GM06990 (cell line): Measurements from ENCODE around the gene RNGTT.

ENCODE experiments used
- DNase-seq: peaks from one replicate; pipeline ENCODE4 v3.0.0-alpha.2; 2011; ENCODE audit not compliant: insufficient read length; ENCODE audit errors: extremely low read depth
- H3K27me3 ChIP-seq: replicated peaks from 2 replicates; pipeline ENCODE4 v1.6.0; 2011; ENCODE audit warnings: low read length; ENCODE audit not compliant: control insufficient read depth, insufficient read depth
- H3K36me3 ChIP-seq: 2 replicates; pipeline ENCODE4 v1.5.1; 2011; ENCODE audit warnings: low read length; ENCODE audit not compliant: control insufficient read depth, insufficient read depth
- H3K4me3 ChIP-seq: replicated peaks from 2 replicates; pipeline ENCODE4 v1.5.1; 2011; ENCODE audit warnings: low read depth, mild to moderate bottlenecking, control low read depth, low read length
- TF ChIP-seq, protein P1 (sequence below): IDR thresholded peaks from 2 replicates; pipeline ENCODE4 v1.5.1; 2011; ENCODE audit warnings: low read length, control low read depth, mild to moderate bottlenecking, inconsistent platforms; ENCODE audit not compliant: insufficient read depth, poor library complexity, severe bottlenecking

The RNGTT gene

DNA sequence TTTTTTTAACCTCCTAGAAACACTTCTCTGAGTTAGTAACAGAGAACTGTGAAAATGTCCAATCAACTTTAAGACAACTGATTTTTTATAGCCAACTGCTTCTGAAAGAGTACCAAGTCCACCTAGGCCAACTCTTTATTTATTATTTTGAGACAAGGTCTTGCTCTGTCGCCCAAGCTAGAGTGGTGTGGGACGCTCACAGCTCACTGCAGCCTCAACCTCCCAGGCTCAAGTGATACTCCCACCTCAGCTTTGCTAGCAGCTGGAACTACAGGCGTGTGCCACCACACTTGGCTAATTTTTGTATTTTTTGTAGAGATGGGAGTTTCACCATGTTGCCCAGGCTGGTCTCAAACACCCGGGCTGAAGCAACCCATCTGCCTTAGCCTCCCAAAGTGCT lies 331.6 kb downstream of the RNGTT start:
- no peak for DNase-seq
- Histone ChIP-seq H3K4me3 (no peak overlapping the region), H3K36me3 (no peaks in the 10 kb centered on the region), H3K27me3 (no peaks in the 10 kb centered on the region)
- TF ChIP-seq, protein P1, sequence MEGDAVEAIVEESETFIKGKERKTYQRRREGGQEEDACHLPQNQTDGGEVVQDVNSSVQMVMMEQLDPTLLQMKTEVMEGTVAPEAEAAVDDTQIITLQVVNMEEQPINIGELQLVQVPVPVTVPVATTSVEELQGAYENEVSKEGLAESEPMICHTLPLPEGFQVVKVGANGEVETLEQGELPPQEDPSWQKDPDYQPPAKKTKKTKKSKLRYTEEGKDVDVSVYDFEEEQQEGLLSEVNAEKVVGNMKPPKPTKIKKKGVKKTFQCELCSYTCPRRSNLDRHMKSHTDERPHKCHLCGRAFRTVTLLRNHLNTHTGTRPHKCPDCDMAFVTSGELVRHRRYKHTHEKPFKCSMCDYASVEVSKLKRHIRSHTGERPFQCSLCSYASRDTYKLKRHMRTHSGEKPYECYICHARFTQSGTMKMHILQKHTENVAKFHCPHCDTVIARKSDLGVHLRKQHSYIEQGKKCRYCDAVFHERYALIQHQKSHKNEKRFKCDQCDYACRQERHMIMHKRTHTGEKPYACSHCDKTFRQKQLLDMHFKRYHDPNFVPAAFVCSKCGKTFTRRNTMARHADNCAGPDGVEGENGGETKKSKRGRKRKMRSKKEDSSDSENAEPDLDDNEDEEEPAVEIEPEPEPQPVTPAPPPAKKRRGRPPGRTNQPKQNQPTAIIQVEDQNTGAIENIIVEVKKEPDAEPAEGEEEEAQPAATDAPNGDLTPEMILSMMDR = no peak

DNA sequence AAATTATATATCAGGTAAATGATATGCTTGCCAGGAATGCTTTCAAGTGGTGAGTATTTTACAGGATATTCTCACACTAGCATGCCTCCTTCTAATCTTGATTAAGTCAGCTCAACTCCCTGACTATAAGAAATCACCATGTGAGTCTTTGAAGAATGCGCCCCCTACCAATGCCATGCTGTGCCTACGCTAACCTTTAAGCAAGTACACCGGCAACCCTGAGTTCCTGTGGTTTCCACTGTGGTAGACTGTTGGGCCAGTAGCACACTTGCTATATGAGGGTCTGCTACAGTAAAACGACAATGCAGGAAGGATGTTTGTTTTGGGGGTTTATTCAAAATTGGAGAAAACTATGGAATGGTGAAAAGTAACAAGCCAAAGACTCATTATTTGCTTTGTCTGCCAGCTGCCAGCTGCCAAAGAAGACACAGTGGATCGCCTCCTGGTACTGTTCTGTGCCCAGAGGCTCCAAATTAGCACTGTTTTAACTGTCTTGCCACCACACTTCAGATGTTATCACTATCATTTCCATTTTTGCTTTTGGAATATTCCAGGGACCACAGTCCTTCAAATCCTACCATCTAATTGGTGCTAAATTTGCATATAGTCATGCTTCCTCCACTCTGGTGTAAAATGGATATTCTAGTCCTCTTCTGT lies 333.5 kb downstream of the RNGTT start:
- no peaks in the 10 kb centered on the region for H3K27me3 ChIP-seq
- no peak for DNase-seq
- H3K4me3 ChIP-seq = no peak overlapping the region
- no peaks in the 10 kb centered on the region for H3K36me3 ChIP-seq
- TF ChIP-seq, protein P1 = no peak

DNA sequence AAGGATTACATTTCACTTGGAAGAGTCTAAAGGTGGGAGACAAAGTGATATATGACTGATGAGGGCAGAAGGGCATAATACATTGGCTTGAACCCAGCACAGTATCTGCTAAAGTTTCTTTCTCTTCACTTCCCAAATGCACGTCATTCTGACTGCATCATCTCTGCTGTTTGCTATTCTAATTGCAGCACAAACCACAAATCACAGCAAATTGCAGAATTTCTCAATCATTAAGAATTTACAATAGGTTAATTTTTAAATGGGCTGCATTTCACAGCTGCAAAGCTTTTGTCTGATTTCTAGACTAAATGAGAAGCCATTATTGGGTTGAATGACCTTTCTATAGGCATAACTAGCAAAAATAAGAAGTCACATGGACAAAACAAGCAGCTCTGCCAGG lies 337.0 kb downstream of the RNGTT start:
- Histone ChIP-seq H3K4me3 (no peak overlapping the region), H3K27me3 (no peaks in the 10 kb centered on the region), H3K36me3 (no peaks in the 10 kb centered on the region)
- TF ChIP-seq, protein P1 = no peak
- no peak for DNase-seq

DNA sequence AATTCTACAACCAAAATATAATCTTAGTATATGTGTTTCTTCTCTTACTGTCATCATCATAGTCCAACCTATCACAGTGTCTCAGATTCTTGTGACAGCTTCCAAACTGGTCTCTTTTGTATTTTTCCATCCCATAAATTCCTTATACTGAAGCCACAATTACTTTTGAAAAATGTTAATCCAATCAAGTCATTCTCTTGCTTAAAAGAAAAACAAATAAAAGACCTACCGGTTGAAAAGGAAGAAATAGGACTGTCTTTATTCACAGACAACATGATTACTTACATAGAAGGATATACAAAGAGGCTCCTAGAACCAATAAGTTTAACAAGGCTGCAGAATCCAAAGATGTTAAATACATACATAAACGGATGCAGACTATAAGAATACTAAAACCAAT lies 339.9 kb downstream of the RNGTT start:
- TF ChIP-seq, protein P1 = no peak
- Histone ChIP-seq H3K36me3 (no peaks in the 10 kb centered on the region), H3K27me3 (no peaks in the 10 kb centered on the region), H3K4me3 (no peak overlapping the region)
- no peak for DNase-seq

DNA sequence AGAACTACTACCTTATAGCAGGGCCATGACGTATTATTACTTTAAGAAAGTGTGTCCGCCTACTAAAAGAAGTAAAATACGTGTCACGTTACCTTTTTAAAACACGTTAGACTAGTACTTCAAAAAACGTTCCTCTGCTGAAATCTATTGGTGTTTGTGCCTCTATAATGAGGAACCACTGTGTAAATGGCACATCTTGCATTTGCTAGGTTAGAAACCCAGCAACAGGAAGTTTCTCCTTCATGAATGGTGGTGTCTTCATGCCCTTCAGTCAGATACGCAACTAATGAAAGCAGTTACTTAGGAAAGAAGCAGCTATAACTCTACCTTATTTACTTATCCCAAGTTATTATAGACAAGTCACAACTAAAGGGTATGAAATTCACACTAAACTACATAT lies 343.5 kb downstream of the RNGTT start:
- Histone ChIP-seq H3K36me3 (no peaks in the 10 kb centered on the region), H3K4me3 (no peak overlapping the region), H3K27me3 (no peaks in the 10 kb centered on the region)
- DNase-seq = no peak
- TF ChIP-seq, protein P1 = no peak

DNA sequence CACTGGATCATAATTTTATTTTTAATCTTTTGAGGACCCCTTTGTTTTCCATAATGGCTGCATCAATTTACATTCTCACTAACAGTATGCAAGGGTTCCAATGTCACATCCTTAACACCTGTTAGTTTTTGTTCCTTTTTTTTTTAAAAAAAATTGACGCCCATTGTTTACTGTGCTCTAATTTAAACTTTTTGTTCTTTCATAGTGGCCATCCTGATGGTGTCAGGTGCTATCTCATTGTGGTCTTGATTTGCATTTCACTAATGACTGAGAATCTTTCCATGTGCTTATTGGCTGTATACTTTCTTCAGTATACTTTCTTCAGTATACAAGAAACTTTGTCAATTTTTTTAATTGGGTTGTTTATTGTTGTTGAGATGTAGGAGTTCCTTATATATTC lies 347.0 kb downstream of the RNGTT start:
- TF ChIP-seq, protein P1 = no peak
- no peak for DNase-seq
- Histone ChIP-seq H3K27me3 (no peaks in the 10 kb centered on the region), H3K36me3 (peaks cover 3% of the 10 kb centered on the region; the same call in 1 of the 2 replicates), H3K4me3 (no peak overlapping the region)
